ENCODE results near the gene NOP14. TPM values are rescaled to one million over a fixed set of nuclear protein-coding genes. Genes with fewer than 3 reads are reported as not detected.

The NOP14 gene
- polyA plus RNA-seq, 1 experiment: 7.1 TPM

DNA sequence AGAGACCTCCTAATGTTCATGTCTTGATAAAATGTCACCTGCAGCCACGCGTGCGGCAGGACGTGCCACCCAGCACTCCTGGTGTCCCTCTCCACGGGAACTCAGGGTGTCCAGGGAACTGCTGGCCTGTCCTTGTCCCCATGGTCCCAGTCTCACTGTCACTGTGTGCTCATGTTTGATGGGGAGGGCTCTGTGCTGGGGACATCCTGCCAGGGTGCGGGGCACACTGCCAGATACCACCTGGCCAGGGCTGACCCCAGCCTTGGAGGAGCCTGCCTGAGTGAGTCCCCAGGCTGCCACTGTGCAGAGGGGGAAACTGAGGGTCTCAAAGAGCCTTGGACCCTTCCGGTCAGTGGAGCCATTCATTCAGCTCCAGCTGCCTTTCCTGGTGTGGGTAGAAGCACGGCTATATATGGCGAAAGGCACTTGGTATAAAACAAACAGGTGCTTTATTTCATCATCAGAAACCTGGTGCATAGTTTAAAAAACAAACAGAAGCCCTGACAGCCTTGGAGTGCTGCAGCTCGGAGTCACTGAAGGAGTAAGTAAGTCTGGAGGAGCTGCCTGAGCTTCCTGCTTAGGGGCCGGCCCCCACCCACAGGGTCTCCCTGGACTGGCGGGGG, 33.0 kb downstream of the NOP14 start:
- TF ChIP-seq, protein P1, sequence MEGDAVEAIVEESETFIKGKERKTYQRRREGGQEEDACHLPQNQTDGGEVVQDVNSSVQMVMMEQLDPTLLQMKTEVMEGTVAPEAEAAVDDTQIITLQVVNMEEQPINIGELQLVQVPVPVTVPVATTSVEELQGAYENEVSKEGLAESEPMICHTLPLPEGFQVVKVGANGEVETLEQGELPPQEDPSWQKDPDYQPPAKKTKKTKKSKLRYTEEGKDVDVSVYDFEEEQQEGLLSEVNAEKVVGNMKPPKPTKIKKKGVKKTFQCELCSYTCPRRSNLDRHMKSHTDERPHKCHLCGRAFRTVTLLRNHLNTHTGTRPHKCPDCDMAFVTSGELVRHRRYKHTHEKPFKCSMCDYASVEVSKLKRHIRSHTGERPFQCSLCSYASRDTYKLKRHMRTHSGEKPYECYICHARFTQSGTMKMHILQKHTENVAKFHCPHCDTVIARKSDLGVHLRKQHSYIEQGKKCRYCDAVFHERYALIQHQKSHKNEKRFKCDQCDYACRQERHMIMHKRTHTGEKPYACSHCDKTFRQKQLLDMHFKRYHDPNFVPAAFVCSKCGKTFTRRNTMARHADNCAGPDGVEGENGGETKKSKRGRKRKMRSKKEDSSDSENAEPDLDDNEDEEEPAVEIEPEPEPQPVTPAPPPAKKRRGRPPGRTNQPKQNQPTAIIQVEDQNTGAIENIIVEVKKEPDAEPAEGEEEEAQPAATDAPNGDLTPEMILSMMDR (IDR thresholded peaks at IDR 0.05; ENCODE audit: insufficient read depth, low read depth, low read length): no peak
- ChIA-PET CTCF (interaction anchor here (0.7 to 0.8 kb wide), 2 partner anchors 16 to 1144 kb away, joined by 3 read pairs; no protein-coding TSS in a partner anchor), POLR2A (no interaction called here)
- H3K4me3 ChIP-seq (ENCODE audit: low read depth, low read length): no peak overlapping the region
- peaks cover 43% of the 10 kb centered on the region for H3K36me3 ChIP-seq (ENCODE audit: control insufficient read depth, insufficient read depth, low read length)
- DNase-seq (ENCODE audit: low read depth): no peak
- no peaks in the 10 kb centered on the region for H3K27me3 ChIP-seq (ENCODE audit: control insufficient read depth, insufficient read depth, low read length)

DNA sequence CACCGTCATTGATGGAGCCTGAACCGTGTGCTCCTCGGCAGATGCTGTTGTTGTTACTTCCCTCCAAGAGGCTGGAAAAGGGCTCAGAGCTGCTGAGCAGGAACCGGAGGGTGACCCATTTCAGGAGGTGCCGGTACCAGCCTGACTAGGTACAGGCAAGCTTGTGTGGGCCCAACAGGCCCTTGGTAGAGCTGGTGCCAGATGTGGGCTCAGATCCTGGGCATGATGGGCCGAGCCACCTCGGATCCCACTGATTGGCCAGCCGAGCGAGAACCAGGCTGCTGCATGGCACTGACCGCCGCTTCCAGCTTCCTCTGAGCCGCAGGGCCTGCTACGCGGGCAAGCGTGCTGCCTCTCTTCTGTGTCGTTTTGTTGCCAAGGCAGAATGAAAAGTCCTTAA, 33.7 kb downstream of the NOP14 start:
- Histone ChIP-seq H3K4me3 (ENCODE audit: low read depth, low read length) (no peak overlapping the region), H3K36me3 (ENCODE audit: control insufficient read depth, insufficient read depth, low read length) (peaks cover 45% of the 10 kb centered on the region), H3K27me3 (ENCODE audit: control insufficient read depth, insufficient read depth, low read length) (no peaks in the 10 kb centered on the region)
- no peak for DNase-seq (ENCODE audit: low read depth)
- POLR2A ChIA-PET: no interaction called here
- TF ChIP-seq, protein P1 (IDR thresholded peaks at IDR 0.05; ENCODE audit: insufficient read depth, low read depth, low read length): no peak
- CTCF ChIA-PET: no interaction called here

DNA sequence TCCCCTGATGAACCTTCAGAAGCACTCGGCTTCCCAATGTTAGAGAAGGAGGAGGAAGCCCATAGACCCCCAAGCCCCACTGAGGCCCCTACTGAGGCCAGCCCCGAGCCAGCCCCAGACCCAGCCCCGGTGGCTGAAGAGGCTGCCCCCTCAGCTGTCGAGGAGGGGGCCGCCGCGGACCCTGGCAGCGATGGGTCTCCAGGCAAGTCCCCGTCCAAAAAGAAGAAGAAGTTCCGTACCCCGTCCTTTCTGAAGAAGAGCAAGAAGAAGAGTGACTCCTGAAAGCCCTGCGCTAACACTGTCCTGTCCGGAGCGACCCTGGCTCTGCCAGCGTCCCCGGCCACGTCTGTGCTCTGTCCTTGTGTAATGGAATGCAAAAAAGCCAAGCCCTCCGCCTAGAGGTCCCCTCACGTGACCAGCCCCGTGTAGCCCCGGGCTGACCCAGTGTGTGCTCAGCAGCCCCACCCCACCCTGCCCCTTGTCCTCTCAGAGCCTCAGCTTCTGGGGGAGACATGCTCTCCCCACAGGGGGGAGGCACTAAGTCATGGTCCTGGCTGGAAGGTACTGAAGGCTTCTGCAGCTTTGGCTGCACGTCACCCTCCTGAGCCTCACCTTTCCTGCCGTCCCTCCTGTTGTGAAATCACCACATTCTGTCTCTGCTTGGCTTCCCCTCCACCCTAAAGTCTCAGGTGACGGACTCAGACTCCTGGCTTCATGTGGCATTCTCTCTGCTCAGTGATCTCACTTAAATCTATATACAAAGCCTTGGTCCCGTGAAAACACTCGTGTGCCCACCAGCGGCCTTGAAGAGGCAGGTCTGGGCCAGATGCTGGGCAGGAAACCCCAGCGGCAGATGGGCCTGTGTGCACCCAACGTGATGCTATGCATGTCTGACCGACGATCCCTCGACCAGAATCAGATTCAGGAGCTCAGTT, 34.7 kb downstream of the NOP14 start:
- no peaks in the 10 kb centered on the region for H3K27me3 ChIP-seq (ENCODE audit: control insufficient read depth, insufficient read depth, low read length)
- H3K4me3 ChIP-seq (ENCODE audit: low read depth, low read length): no peak overlapping the region
- TF ChIP-seq, protein P1 (IDR thresholded peaks at IDR 0.05; ENCODE audit: insufficient read depth, low read depth, low read length): no peak
- ChIA-PET CTCF (interaction anchor here (1.0 kb wide), 1 partner anchor 9 kb away, joined by 4 read pairs; no protein-coding TSS in a partner anchor), POLR2A (no interaction called here)
- H3K36me3 ChIP-seq (ENCODE audit: control insufficient read depth, insufficient read depth, low read length): peaks cover 52% of the 10 kb centered on the region
- no peak for DNase-seq (ENCODE audit: low read depth)

DNA sequence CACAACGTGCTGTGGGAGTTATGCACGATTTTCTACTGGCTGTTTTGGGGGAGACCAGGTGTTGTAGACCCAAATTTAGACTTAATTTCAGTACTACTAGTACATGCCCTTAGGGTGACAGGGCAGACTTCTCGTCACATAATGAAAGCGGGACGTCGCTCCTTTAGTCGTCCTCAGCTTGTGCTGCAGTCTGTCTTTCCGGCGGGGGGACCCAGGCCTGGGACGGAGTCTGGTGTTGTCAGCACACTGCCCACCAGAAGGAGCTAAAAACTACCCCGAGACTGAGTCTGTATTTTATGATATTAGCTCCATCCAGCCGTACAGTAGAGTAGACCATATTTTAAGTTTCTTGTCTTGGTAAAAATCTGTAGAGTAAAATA, 35.5 kb downstream of the NOP14 start:
- no peak for DNase-seq (ENCODE audit: low read depth)
- Histone ChIP-seq H3K27me3 (ENCODE audit: control insufficient read depth, insufficient read depth, low read length) (no peaks in the 10 kb centered on the region), H3K4me3 (ENCODE audit: low read depth, low read length) (no peak overlapping the region), H3K36me3 (ENCODE audit: control insufficient read depth, insufficient read depth, low read length) (peaks cover 53% of the 10 kb centered on the region)
- TF ChIP-seq, protein P1 (IDR thresholded peaks at IDR 0.05; ENCODE audit: insufficient read depth, low read depth, low read length): no peak
- ChIA-PET POLR2A (no interaction called here), CTCF (interaction anchor here (0.5 to 1.0 kb wide), 2 partner anchors 8 to 219 kb away, joined by 3 to 4 read pairs; no protein-coding TSS in a partner anchor)

DNA sequence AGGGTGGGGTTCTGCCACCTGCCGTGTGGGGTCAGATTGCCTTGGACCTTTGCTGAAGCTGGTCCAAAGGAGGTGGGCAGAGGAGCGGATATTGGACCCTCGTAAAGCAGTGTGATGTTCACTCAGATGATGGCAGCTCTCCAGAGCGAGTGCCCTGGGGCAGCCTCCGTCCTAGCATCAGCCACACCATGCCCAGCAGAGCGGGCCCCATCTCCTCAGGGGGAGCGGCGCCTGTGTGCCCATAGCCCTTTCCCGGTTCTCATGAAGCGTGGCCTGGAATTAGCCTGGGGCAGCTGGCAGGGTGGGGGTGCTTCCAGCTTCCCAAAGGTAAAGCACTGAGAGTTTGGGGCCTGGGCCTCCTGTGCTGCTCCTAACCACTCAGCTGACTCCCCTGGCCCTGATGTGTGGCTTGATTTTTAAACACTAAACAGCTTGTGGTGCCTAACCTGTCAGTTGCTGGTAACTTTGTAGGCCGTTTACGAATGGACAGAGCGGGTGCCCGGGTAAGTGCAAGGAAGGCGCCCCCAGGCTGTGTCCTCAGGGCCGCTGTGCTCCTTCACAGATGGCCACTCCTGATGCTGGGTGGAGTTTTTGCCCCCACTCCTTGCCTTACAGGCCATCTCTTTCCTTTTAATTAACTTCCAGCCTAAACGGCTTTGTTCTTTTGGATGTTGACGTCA, 36.0 kb downstream of the NOP14 start:
- Histone ChIP-seq H3K27me3 (ENCODE audit: control insufficient read depth, insufficient read depth, low read length) (no peaks in the 10 kb centered on the region), H3K4me3 (ENCODE audit: low read depth, low read length) (no peak overlapping the region), H3K36me3 (ENCODE audit: control insufficient read depth, insufficient read depth, low read length) (peaks cover 51% of the 10 kb centered on the region)
- TF ChIP-seq, protein P1 (IDR thresholded peaks at IDR 0.05; ENCODE audit: insufficient read depth, low read depth, low read length): no peak
- POLR2A ChIA-PET: no interaction called here
- no peak for DNase-seq (ENCODE audit: low read depth)
- CTCF ChIA-PET: interaction anchor here (0.5 to 1.0 kb wide), 2 partner anchors 8 to 218 kb away, joined by 3 to 4 read pairs; no protein-coding TSS in a partner anchor
